Ishikawa (cell line): ENCODE data around the gene CD302.

Experiments used
- NFIC ChIP-seq: IDR thresholded peaks from 2 replicates; pipeline ENCODE4 v1.6.1; 2012
- REST ChIP-seq: IDR thresholded peaks from 2 replicates; pipeline ENCODE4 v1.6.1; 2012; ENCODE audit warnings: low read depth, mild to moderate bottlenecking
- TAF1 ChIP-seq: IDR thresholded peaks from 2 replicates; pipeline ENCODE4 v1.6.1; 2012; ENCODE audit warnings: low read depth, mild to moderate bottlenecking
- TEAD4 ChIP-seq: IDR thresholded peaks from 2 replicates; pipeline ENCODE4 v1.6.1; 2012
- YY1 ChIP-seq: IDR thresholded peaks from 2 replicates; pipeline ENCODE4 v1.6.1; 2012; ENCODE audit warnings: low read depth

GRCh38 chr2:159773426-159773825 lies 24.6 kb downstream of the CD302 start:
- no peak for TF ChIP-seq YY1
- no peak for TF ChIP-seq TAF1
- TF ChIP-seq NFIC, result no peak
- no peak for TF ChIP-seq TEAD4
- no peak for TF ChIP-seq REST
